ENCODE results near the gene PAX2.
A peak's percentile ranks its signal among the peaks of the same experiment; 100 is the strongest.

The PAX2 gene

DNA sequence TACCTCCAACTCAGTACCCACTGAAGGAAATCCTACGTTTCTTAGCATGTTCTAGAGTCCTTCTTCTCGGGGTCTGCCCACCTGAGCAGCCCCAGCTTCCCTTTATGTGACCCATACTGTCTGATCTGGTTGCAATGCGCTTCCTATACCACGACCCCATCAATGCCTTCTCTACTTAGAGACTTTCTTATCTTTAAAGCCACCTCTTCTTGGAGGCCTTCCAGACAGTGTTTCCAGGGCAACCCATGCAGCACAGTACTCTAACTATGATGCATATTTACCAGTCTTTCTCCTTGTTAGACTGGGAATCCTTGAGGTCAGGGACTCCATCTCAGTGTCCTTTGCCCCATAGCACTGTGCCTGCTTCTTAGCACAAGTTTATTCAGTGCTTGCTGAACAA, 112.9 kb downstream of the PAX2 start:
- DNase-seq (ENCODE audit: low read depth), result no peak

DNA sequence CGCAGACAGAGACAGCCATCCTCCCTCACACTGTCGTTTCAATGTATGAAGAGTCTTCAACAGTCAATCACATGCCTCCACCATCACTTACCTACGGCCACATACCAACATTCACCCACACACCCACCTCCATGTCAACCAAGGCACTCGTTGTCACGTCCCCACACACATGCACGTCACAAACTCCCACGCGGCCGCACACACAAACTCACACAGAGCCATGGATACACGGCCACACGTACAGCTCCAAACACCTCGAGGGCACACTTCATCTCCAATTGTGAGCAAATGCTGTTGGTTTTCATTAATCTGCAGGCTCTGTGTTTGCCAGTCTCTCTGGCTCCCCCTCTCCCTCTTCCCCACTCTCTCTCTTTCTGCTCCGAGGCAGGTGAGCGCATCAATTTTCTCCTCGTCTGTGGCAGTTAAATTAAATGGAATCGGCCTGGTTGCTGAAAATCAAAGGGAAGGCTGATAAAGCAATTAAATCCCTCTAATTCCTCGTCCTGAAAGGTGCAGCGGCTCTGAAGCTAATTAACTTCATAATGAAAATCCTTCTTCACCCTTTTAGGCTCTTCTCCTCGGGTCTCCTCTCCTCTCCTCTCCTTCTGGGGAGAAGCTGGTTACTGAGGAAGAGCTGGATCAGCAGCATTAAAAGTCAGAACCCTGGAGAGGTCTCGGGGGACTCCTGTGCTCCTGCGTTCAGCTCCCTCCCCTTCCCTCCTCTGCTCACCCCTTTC, 113.5 kb downstream of the PAX2 start:
- DNase-seq (ENCODE audit: low read depth), result no peak

DNA sequence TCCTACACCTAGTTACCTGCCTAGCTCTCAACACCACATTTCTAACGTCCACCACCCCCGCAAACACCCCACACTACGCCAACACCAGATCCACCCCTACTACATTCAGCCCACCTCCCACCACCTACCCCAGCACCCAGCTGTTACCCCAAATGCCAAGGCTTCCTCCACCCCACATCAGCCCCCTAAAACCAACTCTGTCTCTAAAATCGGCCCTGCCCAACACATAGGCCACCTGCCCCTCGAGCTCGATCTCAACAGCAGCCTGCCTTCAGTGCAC, 114.0 kb downstream of the PAX2 start:
- DNase-seq (ENCODE audit: low read depth), result no peak

GRCh38 chr10:100863433-100863832, 118.1 kb downstream of the PAX2 start:
- no peak for DNase-seq (ENCODE audit: low read depth)

GRCh38 chr10:100864036-100864885, 118.9 kb downstream of the PAX2 start:
- no peak for DNase-seq (ENCODE audit: low read depth)

DNA sequence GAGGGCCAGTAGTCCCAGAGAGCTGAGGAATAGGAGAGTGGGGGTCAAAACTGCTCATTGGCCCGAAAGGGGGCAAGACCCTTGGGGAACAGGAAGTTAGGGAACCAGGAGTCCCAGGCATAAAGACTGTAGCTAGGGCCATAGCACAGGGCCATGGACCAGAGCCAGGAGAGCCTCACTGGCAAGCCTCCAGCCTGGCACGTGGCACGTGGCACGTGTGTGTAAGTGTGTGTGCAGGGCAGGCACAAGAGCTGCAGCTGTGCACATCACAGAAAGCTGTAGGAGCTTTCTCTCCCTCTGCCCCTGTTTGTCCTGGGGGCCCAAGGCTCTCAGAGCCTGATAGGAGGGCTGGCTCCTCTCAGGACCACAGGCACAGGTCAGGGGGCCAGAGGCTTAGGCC, 119.6 kb downstream of the PAX2 start:
- no peak for DNase-seq (ENCODE audit: low read depth)

- DNase-seq (ENCODE audit: low read depth), result no peak
Observed at GRCh38 chr10:100866010-100866409, 120.6 kb downstream of the PAX2 start.

DNA sequence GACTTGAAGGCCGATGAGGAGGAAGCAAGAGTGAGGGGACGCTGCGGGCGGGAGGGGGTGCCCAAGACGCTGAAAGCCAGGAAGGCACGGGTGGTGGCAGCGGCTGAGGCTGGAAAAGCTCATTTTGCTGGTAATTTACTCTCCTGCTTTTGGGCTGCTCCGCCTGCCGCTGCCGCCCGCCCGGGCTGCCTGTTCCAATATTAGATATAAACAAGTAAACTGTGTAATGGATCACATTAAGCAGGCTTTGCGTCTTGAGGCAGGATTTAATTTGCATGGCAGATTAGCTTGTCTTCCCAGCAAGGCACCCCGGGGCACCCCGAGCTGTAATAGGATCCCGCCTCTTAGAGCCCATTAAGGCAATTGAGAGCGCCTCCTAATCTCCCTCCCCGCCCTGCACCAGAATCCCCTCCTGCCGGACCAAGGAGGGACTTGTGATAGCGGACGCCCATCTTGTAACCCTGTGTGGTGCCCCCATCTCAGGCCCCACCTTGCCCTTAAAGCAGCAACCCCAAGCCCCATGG, 121.3 kb downstream of the PAX2 start:
- DNase-seq (ENCODE audit: low read depth), result no peak

DNA sequence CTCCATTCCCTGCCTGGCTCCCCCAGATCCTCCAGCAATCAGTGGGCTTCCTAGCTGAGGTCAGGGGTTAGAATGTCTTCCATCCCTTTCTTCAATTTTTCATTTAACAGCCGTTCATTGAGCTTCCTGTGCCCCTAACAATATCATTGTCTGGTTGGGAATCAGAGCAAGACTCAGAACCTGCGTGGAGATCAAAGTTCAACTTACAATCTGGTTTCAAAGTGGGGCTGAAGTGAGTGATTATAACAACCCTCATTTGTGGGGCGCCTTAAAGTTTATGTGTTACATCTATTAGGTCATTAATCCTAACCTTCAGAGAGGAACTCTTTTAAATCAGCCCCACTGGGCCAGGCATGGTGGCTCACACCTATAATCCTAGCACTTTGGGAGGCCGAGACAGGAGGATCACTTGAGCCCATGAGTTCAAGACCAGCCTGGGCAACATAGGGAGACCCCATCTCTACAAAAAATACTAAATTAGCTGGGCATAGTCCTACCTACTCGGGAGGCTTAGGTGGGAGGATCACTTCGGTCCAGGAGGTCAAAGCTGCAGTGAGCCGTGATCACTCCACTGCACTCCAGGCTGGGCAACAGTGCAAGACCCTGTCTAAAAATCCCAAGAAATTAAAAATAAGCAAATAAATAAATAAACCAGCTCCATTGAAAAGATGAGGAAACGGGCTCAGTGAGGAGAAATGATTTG, 122.0 kb downstream of the PAX2 start:
- no peak for DNase-seq (ENCODE audit: low read depth)

- no peak for DNase-seq (ENCODE audit: low read depth)
Observed at GRCh38 chr10:100868382-100868781, 123.0 kb downstream of the PAX2 start.

DNA sequence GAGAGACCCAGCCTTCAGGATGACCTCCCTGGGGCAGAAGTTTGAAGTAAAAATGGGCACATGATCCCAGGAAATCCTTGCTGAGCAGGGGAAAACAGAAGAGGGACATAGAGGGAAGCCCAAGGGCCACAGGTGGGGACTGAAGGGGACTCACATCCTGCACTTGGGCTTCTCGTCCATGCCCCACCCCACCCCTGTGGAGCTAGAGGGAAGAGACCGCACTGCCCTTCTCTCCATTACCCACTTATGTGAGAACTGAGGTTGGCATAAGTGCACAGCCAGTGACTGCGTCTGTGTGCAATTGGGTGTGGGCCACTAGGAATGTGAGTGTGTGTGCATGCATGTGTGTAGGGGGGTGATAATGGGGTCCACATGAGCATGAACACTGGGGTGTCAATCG, 124.0 kb downstream of the PAX2 start:
- DNase-seq (ENCODE audit: low read depth), result no peak

GRCh38 chr10:100872034-100872791, 126.8 kb downstream of the PAX2 start:
- peak; percentile 14 for DNase-seq (ENCODE audit: low read depth)

DNA sequence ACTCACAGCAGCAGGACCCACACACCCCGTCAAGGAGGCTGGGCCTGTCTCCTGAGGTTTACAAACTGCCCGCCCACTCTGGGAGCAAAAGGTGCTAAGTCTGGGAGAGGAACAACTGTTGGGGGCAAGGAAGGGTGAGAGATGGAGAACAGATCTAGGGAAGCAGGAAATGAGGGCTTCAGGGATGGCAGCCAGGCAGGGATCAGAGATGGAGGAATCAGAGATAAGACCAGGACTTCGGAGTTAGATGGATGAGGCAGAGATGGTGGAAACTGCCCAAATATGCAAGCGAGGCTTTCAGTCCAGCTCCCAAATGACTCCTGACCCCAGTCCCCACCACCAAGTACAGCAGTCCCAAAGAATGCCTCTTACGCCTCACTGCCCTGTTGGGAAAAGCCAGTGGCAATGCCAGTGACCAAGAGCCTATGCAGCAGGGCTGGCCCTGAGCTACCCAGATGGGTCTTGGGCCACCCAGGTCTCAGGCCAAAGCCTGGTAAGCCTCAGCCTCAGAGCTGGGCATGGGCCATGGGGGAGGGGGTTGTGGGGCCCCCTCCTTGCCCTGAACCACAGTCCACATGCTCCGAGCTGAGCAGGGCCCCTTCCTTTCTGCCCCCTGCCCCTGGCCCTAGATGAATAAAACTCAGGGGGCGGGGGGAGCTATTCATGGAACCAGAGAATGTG, 127.9 kb downstream of the PAX2 start:
- DNase-seq (ENCODE audit: low read depth), result no peak

GRCh38 chr10:100873827-100874326, 128.5 kb downstream of the PAX2 start:
- DNase-seq (ENCODE audit: low read depth), result no peak

- DNase-seq (ENCODE audit: low read depth), result no peak
Observed at GRCh38 chr10:100874702-100875483, 129.5 kb downstream of the PAX2 start.

DNA sequence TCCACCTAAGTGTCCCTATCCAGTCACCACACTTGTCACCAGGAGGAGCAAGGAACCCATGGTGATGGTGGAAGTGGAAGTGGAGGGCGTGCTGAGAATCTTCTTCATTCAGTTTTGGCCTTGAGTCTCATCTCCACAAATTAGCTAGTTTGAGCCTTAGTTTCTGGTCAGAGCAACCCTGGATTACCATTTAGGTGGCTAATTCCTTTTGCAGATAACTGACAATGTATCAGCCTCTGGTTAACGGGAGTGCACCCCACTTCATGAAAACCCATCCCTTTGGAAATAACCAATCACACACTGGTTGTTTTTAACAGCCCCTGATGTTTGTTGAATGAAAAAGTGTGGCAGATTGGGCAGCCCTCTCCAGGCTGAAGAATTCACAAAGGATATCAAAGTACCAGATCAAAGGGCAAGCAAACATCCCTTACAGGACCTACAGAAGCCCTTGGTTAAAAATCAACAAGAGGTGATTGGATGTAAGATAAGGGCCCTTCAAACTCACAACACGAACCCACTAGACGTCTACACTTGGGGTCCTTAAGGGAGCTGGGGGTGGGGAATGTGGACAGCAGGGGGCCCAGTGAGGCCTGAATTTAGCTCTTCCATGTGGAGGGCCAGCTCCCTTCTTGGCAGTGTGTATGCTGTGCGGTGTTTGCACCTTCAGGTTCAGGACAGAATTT, 130.2 kb downstream of the PAX2 start:
- DNase-seq (ENCODE audit: low read depth), result no peak

DNA sequence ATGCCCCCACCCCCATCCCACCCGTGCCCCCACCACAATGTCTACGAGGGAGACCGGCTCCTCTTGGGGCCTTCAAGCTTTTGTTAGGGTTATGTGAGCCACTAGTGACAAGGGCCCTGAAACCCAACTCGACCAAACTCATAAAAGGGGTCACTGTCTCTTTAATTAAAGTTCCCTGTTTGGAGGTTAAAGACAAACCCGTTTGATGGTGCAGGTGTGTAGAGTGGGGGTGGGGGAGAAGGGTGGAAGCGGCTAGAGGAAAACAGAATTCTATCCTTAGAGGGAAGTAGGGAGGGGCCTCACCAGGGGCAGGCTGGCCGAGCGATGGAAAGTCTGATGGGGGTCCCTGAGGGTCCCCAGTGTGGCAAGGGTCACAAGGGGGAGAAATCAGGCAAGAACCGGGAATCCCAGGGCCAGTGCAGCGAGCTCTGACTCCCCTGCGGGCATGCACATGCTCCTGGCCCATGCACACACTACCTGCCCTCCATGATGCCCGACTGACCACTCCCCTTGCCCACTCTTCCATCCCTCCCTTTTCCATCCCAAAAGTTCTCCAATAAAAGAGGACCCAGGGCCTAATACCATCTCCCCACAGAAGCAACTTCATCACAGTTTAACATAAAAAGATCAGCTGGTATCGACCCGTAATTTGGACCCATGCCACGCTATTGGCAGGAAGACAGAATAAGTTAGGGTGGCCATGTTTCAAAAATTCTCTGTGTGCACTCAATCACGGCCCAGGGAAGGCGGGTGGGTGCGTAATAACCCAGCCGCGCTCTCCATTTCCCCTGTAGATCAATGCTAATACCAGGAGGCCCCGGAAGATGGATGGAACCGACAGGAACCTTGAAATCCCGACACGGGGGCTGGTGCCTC, 131.4 kb downstream of the PAX2 start:
- no peak for DNase-seq (ENCODE audit: low read depth)

DNA sequence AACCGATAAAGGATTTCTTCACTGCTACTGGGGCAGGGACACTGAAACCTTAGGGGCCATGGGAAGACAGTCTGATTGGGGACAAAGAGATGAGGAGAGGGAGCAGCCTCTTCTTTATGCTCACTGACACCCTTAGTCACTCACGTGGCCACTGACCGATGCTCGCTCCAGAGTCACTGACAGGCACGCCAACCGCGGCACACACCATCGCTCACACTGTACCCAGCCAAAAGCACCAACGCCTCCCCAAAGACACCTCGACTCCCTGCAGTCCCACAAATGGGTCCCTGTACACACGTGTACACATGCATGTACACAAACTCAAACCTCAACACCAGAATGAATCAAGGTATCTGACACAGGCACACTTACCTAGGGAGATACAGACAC, 132.1 kb downstream of the PAX2 start:
- no peak for DNase-seq (ENCODE audit: low read depth)
